HCT116 (cell line): ENCODE data around the gene TRIM14.

Source experiments
- ZNF274 ChIP-seq: fragments of 200-500 bp; sonication (Bioruptor generic); IDR thresholded peaks from 2 replicates; pipeline ENCODE4 v1.6.1; 2014; ENCODE audit warnings: mild to moderate bottlenecking, low read depth, low read length, inconsistent platforms
- TF ChIP-seq, protein P1 (sequence below): IDR thresholded peaks from 2 replicates; pipeline ENCODE4 v1.6.1; 2012

DNA sequence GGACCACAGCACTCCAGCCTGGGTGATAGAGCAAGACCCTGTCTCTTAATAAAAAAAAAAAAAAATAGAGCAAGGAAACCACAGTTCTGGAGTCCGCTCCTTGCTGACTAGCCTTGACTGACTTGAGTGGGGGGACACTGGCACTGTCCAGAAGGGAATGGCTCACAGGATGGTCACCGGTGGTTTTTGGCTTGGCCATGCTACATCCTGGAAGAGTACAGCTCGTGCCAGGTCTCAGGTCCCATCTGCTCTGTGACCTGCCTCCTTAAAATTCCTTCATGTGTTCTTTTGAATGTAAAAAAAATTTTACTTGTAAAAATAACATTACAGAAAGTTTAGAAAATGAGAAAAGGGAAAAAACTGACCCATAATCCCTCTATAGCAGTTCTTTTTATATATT, 56.9 kb downstream of the TRIM14 start:
- no peak for TF ChIP-seq ZNF274
- TF ChIP-seq, protein P1, sequence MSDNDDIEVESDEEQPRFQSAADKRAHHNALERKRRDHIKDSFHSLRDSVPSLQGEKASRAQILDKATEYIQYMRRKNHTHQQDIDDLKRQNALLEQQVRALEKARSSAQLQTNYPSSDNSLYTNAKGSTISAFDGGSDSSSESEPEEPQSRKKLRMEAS = no peak
